NOMO-1 (cell line): Measurements from ENCODE around the gene VIT.

ENCODE experiments used
- DNase-seq, 2 experiments: peaks; one replicate each; lab custom pipeline; 2025; ENCODE audit not compliant: unreplicated experiment in 2 of 2; lab: John Stamatoyannopoulos, UW

The VIT gene

DNA sequence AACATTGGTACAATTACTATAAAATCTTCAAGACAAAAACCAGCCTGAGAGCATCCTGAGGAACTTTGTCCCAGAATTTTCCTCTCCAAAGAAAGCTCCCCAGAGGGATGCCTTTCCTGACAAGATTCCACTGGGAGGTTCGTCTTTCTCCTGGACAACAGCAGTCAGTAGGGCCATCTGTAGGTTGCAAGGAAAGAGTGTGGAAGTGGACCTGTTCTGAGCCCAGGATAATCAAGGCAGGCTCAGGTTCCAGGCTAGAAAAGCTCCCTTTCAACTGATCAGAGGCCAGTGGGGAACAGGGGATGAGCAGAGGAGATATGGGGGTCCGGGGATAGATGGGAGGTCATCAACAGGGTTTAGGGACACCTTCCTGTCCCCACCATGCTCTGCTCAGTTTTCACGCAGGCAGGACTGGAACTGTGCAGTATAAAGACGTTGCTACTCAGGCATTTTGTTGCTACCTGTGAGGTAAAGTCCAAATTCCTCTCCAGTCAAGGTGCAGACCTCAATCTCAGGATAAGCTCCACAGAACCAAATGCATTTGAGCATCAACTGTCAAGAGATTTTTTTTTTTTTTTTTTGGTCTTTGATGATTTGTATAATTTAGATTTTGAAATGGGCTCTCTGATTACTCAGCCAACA is 143.6 kb downstream of the VIT start:
- no peak for DNase-seq

DNA sequence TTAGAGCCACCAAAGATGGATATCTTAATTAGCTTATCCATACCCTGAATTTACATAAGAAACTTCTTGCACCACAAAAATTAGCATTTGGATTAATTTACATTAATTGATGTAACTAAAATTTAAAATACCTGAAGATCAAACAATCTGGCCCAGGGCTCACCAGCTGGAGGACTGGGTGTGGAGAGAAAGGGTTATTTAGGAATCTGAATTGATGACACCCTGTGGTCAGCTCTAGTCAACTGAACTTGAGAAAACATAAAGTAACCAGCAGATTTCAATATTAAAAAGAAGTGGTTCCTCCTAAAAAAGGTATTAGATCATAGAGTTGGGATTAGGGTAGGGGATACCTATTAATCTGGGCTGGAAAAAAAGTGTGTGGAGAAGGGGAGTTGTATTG is 147.3 kb downstream of the VIT start:
- DNase-seq: no peak

DNA sequence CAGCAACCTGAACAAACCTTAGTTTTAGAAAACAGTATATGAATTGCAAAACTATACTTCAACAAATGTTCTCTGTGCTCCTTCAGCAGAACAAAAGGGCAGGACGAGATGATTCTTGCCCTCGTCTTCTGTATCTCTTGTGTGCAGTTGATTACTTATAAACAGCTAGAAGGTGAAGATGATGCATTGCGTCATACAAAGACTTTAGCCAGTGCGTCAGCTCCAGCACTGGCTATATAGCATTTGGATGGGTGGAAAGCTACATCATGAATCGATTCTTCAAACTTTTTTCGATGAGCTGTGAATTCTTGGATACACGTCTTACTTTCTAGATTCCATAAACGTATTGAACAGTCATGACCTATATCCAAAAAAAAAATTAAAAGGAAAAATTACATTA is 152.8 kb downstream of the VIT start:
- DNase-seq: no peak

DNA sequence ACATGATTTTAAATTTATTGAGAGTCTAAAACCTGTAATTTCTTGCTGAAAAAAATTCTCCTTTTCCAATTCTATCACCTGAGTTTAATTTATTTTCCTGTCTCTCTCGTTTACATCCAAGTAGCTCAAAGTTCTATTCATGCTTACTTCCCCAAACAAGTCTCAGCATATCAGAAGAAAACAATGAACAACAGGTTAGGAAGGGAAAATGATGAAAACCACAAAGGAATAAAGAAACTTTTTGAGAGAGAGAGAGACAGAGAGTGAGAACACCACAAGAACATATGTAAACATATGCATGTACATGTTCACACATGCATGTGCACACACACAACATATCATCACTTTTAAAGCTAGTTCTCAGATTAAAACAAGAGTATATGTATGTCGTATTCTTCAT is 157.7 kb downstream of the VIT start:
- no peak for DNase-seq

DNA sequence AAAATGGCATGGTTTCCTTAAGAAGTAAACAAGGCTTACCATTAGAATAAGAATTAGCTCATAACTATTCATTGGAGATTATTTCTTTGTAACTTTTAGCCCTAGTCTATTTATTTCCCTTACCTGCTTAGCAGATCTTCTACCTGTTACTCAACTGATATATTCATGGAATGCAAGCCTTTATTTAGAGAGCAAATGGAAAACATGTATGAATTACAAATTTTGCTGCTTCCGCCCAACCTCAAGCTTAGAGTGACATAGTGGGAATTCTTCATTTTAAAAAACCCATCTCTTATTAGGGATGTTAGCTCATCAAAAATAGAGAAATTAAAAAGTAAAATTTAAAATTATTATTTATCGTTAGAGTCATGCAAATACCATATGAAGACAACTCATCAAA is 158.9 kb downstream of the VIT start:
- DNase-seq: no peak

DNA sequence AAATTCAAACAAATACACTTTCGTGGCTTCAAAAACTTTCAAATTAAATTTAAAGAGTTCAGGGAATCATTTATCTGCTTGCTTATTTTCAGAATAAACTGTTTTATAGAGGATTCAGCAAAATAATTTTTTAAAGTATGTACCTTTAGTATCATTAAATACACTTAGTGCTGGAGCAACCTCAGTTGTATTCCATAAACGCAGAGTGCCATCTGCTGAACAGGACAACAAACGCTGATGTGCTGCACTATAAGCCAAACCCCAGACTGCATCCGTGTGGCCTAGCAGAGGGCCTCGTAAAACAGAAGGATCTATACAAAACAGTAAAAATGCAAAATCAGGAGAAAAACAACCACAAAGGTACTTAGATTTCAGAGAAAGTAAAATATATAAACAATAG is 161.2 kb downstream of the VIT start:
- no peak for DNase-seq

DNA sequence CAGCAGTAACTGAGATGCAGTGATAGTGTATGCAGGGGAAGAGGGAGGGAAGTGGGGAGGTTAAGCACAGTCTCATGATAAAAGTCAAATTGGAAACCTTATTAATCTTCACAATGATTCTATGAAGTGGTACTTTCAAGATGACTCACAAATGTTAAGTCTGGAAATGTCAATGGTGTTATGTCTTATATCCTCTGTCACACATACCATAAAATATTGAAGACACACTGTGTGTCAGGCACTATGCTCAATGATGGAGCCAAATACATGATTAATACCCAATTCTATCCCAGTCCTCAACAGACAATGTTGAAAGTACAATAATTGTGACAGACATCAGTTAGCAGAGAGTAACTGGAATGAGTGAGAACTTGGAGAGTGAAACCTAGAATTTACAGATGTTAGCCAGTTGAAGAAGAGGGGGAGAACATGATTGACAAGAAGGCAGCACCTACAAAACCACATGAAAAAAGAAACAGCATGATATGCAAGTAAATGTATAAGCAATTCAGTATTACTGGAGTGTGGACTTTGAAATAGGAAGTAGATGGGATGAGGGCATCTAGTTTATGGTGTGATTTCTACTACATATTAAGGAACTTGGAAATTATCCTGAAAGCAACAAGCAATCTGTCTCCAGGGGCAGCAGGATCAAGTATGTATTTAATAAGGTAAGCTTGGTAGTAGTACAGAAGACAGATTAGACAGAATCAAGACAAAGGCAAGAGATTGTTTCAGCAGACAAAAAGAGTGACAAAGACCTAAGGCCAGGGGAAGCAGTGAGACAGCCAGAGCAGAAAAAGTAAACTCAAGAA is 162.3 kb downstream of the VIT start:
- DNase-seq: no peak

DNA sequence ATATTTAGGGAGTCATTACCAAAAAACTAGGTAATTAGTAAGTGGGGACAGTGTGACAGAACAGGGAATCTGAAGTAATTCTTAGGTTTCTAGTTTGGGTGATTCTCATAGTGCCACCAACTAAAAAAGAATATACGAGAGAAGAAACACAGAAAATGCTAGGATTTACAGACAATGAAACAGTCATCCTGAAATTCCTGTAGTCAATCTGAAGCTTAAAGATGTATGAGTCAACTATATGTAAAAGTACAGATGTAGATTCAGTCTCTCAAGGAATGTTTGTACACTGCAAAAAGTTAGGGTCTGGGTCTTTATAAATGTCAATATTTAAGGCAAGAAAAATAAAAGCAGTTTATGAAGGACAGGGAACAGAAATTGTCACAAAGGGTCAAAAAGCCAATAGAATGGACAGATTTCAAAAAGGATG is 162.9 kb downstream of the VIT start:
- DNase-seq: no peak

DNA sequence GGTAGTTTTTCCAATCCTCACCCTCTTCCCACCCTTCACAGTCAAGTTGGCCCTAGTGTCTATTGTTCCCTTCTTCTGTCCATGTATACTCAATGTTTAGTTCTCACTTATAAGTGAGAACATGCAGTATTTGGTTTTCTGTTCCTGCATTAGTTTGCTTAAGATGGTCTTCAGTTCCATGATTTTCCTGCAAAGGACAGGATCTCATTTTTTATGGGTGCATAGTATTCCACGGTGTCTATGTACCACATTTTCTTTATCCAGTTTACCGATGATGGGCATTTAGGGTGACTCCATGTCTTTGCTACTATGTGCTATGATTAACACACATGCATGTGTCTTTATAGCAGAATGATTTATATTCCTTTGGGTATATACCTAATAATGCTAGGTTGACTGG is 165.4 kb downstream of the VIT start:
- no peak for DNase-seq
